IMR-90 (cell line): ENCODE data around the gene SLC66A2. TPM values are rescaled to one million over a fixed set of nuclear protein-coding genes. Genes with fewer than 3 reads are reported as not detected.

Experiments used
- ATAC-seq: fragments of 200-7000 bp; cut with Tn5 transposase; 2 replicates; pipeline ENCODE4 v1.9.1; 2020; ENCODE audit warnings: low read depth, mild to moderate bottlenecking, moderate library complexity
- BruUV-seq: library from RNA; stranded (reverse); fragments of 400-500 nt; replicated peaks from 2 replicates; lab custom pipeline; 2021; lab: Mats Ljungman, UMichigan
- CTCF ChIA-PET: fragments of 300-600 bp; formaldehyde crosslinking; extraction: SDS; loops from one replicate; lab custom pipeline; 2021; ENCODE audit warnings: antibody characterized with exemption; lab: Yijun Ruan, JAX
- POLR2A ChIA-PET: fragments of 300-600 bp; sonication (Branson Sonifier 250); formaldehyde crosslinking; loops from one replicate; lab custom pipeline; 2022; ENCODE audit warnings: antibody characterized with exemption; ENCODE audit not compliant: unreplicated experiment; lab: Charles Lee
- DNase-seq: peaks from one replicate; pipeline ENCODE4 v3.0.0; 2013
- H2AFZ ChIP-seq: replicated peaks from 2 replicates; pipeline ENCODE3; 2013; ENCODE audit warnings: low read length, mild to moderate bottlenecking; ENCODE audit not compliant: poor library complexity
- H2AK5ac ChIP-seq: 2 replicates; pipeline ENCODE4 v1.6.1; 2013; ENCODE audit warnings: low read depth, low read length, inconsistent platforms
- H2AK9ac ChIP-seq: replicated peaks from 2 replicates; pipeline ENCODE3; 2013; ENCODE audit warnings: mild to moderate bottlenecking, low read depth, low read length, moderate library complexity; ENCODE audit not compliant: poor library complexity
- H2BK120ac ChIP-seq: 2 replicates; pipeline ENCODE4 v1.6.1; 2013; ENCODE audit warnings: low read depth, low read length, inconsistent platforms
- H2BK15ac ChIP-seq: 3 replicates; pipeline ENCODE4 v1.6.1; 2013; ENCODE audit warnings: low read depth, low read length, inconsistent platforms
- H2BK20ac ChIP-seq: 2 replicates; pipeline ENCODE4 v1.6.1; 2013; ENCODE audit warnings: low read depth, mild to moderate bottlenecking, inconsistent platforms, low read length, moderate library complexity
- H2BK5ac ChIP-seq: 2 replicates; pipeline ENCODE4 v1.6.1; 2013; ENCODE audit warnings: mild to moderate bottlenecking, low read depth, low read length, inconsistent platforms; ENCODE audit not compliant: poor library complexity, severe bottlenecking
- H3K14ac ChIP-seq: replicated peaks from 2 replicates; pipeline ENCODE4 v1.6.1; 2013; ENCODE audit warnings: low read depth, low read length, inconsistent platforms
- H3K18ac ChIP-seq: 2 replicates; pipeline ENCODE4 v1.6.1; 2013; ENCODE audit warnings: low read depth, low read length, control low read depth
- H3K23ac ChIP-seq: 2 replicates; pipeline ENCODE4 v1.6.1; 2013; ENCODE audit warnings: low read depth, low read length, inconsistent platforms
- H3K27ac ChIP-seq: 2 replicates; pipeline ENCODE4 v1.5.1; 2013; ENCODE audit warnings: mild to moderate bottlenecking, control low read depth, low read length; ENCODE audit not compliant: insufficient read depth
- H3K27me3 ChIP-seq: 2 replicates; pipeline ENCODE4 v1.6.1; 2013; ENCODE audit warnings: low read length; ENCODE audit not compliant: control insufficient read depth, insufficient read depth
- H3K36me3 ChIP-seq: 2 replicates; pipeline ENCODE4 v1.6.1; 2013; ENCODE audit warnings: low read length, mixed read lengths; ENCODE audit not compliant: control insufficient read depth, insufficient read depth
- H3K4ac ChIP-seq: 2 replicates; pipeline ENCODE4 v1.6.1; 2013; ENCODE audit warnings: low read depth, low read length, inconsistent platforms
- H3K4me1 ChIP-seq: 2 replicates; pipeline ENCODE4 v1.6.1; 2013; ENCODE audit warnings: low read length, mixed read lengths; ENCODE audit not compliant: control insufficient read depth, insufficient read depth
- H3K4me2 ChIP-seq: 2 replicates; pipeline ENCODE4 v1.6.1; 2013; ENCODE audit warnings: low read depth, mild to moderate bottlenecking, control low read depth, low read length, moderate library complexity
- H3K4me3 ChIP-seq: 2 replicates; pipeline ENCODE4 v1.5.1; 2013; ENCODE audit warnings: low read depth, mild to moderate bottlenecking, control low read depth, low read length, moderate library complexity; ENCODE audit not compliant: insufficient read depth
- H3K56ac ChIP-seq: 2 replicates; pipeline ENCODE4 v1.6.1; 2013; ENCODE audit warnings: low read length, inconsistent platforms; ENCODE audit not compliant: insufficient read depth; ENCODE audit errors: extremely low read depth
- H3K79me1 ChIP-seq, 2 experiments: 2 replicates each; pipeline ENCODE4 v1.6.1; 2013; ENCODE audit warnings: low read length in 2 of 2, inconsistent platforms in 1 of 2, low read depth in 1 of 2
- H3K9ac ChIP-seq: 2 replicates; pipeline ENCODE4 v1.6.1; 2013; ENCODE audit warnings: low read depth, low read length, control low read depth
- H3K9me1 ChIP-seq: 2 replicates; pipeline ENCODE4 v1.6.1; 2013; ENCODE audit warnings: low read length, inconsistent platforms; ENCODE audit not compliant: insufficient read depth
- H3K9me3 ChIP-seq: 2 replicates; pipeline ENCODE4 v1.6.1; 2013; ENCODE audit warnings: low read length; ENCODE audit not compliant: control insufficient read depth, insufficient read depth
- H4K20me1 ChIP-seq: 2 replicates; pipeline ENCODE4 v1.6.1; 2013; ENCODE audit warnings: low read length, inconsistent platforms; ENCODE audit not compliant: insufficient read depth
- H4K5ac ChIP-seq: 2 replicates; pipeline ENCODE4 v1.6.1; 2013; ENCODE audit warnings: mild to moderate bottlenecking, low read depth, low read length, control low read depth
- H4K8ac ChIP-seq, 2 experiments: 2 replicates each; pipeline ENCODE4 v1.6.1; 2013; ENCODE audit warnings: low read depth in 2 of 2, low read length in 2 of 2, control low read depth in 1 of 2, inconsistent platforms in 1 of 2
- H4K91ac ChIP-seq: 2 replicates; pipeline ENCODE4 v1.6.1; 2013; ENCODE audit warnings: low read depth, low read length, inconsistent platforms; ENCODE audit not compliant: insufficient read depth
- CEBPB ChIP-seq: IDR thresholded peaks from 2 replicates; pipeline ENCODE4 v1.6.1; 2012; ENCODE audit warnings: low read depth, low read length, improper control_type of control experiment
- MAZ ChIP-seq: IDR thresholded peaks from 2 replicates; pipeline ENCODE4 v1.6.1; 2012; ENCODE audit warnings: low read depth, mild to moderate bottlenecking, low read length, improper control_type of control experiment, moderate library complexity, borderline replicate concordance
- USF2 ChIP-seq: fragments of 150-350 bp; IDR thresholded peaks from 2 replicates; pipeline ENCODE4 v1.6.1; 2017; ENCODE audit warnings: mild to moderate bottlenecking, antibody characterized with exemption, low read length, low read depth
- WGBS, 2 experiments: methylation state at CpG; one replicate each; pipeline versions ENCODE4 v1.1.5 to v1.1.7; 2013; ENCODE audit warnings: missing lambda C conversion rate in 2 of 2; ENCODE audit not compliant: insufficient read length in 1 of 2; ENCODE audit errors: extremely low coverage in 2 of 2; 5-methylcytosine and 5-hydroxymethylcytosine counted together
- dilution Hi-C: fragments of 300-500 bp; cut with HindIII; formaldehyde crosslinking; loops from one replicate; pipeline ENCODE4 v1.14.3; 2018; ENCODE audit warnings: low sequenced_read_pairs; ENCODE audit not compliant: unreplicated experiment
- in situ Hi-C: fragments of 300-500 bp; cut with MboI; formaldehyde crosslinking; loops from 3 replicates; pipeline ENCODE4 v1.14.3; 2019; ENCODE audit warnings: low sequenced_read_pairs, inconsistent platforms, mixed read lengths
- intact Hi-C: fragments of 100-400 bp; cut with micrococcal nuclease; formaldehyde crosslinking; loops from 2 replicates; pipeline ENCODE4 v1.10.0; 2022
- polyA plus RNA-seq, 3 experiments: library from polyadenylated mRNA; depleted of rRNA; stranded (reverse); fragments of >200 nt; gene quantifications; 2 replicates each; pipeline ENCODE4 v1.2.3, GENCODE V29; 2012; ENCODE audit warnings: low replicate concordance in 1 of 3
- total RNA-seq: library from RNA; depleted of rRNA; stranded (reverse); fragments of >200 nt; gene quantifications from 2 replicates; pipeline ENCODE4 v1.2.3, GENCODE V29; 2012

Gene SLC66A2
- total and polyA plus RNA-seq, 2 of the 4 experiments (the other 2 are of a cell fraction): 17.6 to 23.5 TPM

DNA sequence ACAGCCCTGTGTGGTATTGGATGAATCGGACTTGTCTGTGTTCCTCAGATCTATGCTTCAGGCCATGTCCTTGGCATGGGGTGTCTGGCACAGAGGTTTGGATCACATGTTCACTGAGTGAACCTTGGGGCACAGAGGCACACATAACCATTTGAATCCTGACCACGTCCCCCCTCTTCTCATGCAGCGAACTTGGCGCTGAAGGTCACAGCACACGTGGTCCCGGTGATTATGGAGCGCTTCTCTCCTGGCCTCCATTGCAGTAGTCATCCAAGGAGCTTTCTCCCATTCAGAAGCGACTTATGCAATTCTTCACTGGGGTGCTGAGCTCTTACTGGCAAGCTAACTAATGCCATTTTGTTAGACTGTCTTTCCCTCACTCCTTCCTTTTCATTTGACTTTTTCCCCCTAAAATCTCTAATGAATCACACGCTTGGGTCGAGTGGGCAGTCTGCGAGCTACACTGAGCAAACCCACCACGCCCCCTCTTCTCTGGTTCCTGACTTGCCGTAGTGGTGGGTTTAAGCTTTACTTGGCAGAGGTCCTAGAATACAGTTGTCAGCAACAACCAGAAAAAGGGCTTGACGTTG is 94.3 kb downstream of the SLC66A2 start:
- no peak overlapping the region for H2BK5ac ChIP-seq
- no peaks in the 10 kb centered on the region for H3K79me1 ChIP-seq
- no peak overlapping the region for H3K27ac ChIP-seq
- H3K18ac ChIP-seq: no peak overlapping the region
- in situ Hi-C loops (no loop called here), dilution Hi-C loops (no loop called here), intact Hi-C loops (no loop called here)
- peak overlapping the region; percentile 81 for H2AFZ ChIP-seq
- H4K5ac ChIP-seq: no peak overlapping the region
- ChIA-PET CTCF (no interaction called here), POLR2A (no interaction called here)
- H3K23ac ChIP-seq: no peak overlapping the region
- no peaks in the 10 kb centered on the region; the same call in 1 of the 2 replicates for H3K27me3 ChIP-seq
- no peaks in the 10 kb centered on the region for H3K36me3 ChIP-seq
- peak overlapping the region in 1 of 2 experiments; percentile 47; a peak in 1 of 4 replicates for H4K8ac ChIP-seq
- H2BK20ac ChIP-seq: no peak overlapping the region
- no peak overlapping the region for H3K56ac ChIP-seq
- no peaks in the 10 kb centered on the region; the same call in 1 of the 2 replicates for H3K9me1 ChIP-seq
- H3K4me3 ChIP-seq: no peak overlapping the region
- DNase-seq: peak; percentile 58
- no peak overlapping the region for H3K9ac ChIP-seq
- no peak overlapping the region for H2AK5ac ChIP-seq
- TF ChIP-seq CEBPB (peak; percentile 68), USF2 (peak; percentile 43; the same call in 1 of the 2 replicates), MAZ (no peak)
- H3K4me2 ChIP-seq: peak overlapping the region; percentile 27; the same call in 1 of the 2 replicates
- no peak overlapping the region; the same call in 1 of the 2 replicates for H2BK120ac ChIP-seq
- H3K14ac ChIP-seq: no peak overlapping the region
- H3K4me1 ChIP-seq: peaks cover 2% of the 10 kb centered on the region; the same call in 1 of the 2 replicates
- peak; percentile 75 for ATAC-seq
- no peak overlapping the region for H2BK15ac ChIP-seq
- no peak overlapping the region for H4K91ac ChIP-seq
- H2AK9ac ChIP-seq: no peak overlapping the region
- 0 out of 2 replicates have a peak overlapping the region, but pooled peaks have one; percentile 48 for H3K4ac ChIP-seq
- no peaks in the 10 kb centered on the region for H4K20me1 ChIP-seq
- WGBS, 2 experiments: 20% methylated on average over 7 of the region's 14 CpGs; no CpG with 5 or more reads in 1 of the 2 experiments
- peaks cover under 1% of the 10 kb centered on the region; the same call in 1 of the 2 replicates for H3K9me3 ChIP-seq
- BruUV-seq: no TSS peak
